ENCODE data around the gene FAAP100.
"Not testable (repeated sequence)": the region's sequence is repeated elsewhere in the genome, so short reads cannot be mapped to it uniquely, and the experiment has no call there.

Gene FAAP100

GRCh38 chr17:81590121-81590520 lies 38.0 kb upstream of the FAAP100 start:
- DNase-seq (ENCODE audit: low read depth): no peak
- no peak overlapping the region for H3K4me3 ChIP-seq (ENCODE audit: control insufficient read depth, low read depth, low read length)
- no peak for TF ChIP-seq CTCF (conservative IDR thresholded peaks at IDR 0.05; ENCODE audit: control insufficient read depth, insufficient read depth, low read depth, low read length)

- H3K4me3 ChIP-seq (ENCODE audit: control insufficient read depth, low read depth, low read length): no peak overlapping the region
- TF ChIP-seq CTCF (conservative IDR thresholded peaks at IDR 0.05; ENCODE audit: control insufficient read depth, insufficient read depth, low read depth, low read length): no peak
- no peak for DNase-seq (ENCODE audit: low read depth)
Measured at GRCh38 chr17:81589612-81590011, 37.5 kb upstream of the FAAP100 start.

GRCh38 chr17:81586096-81586495 lies 33.9 kb upstream of the FAAP100 start:
- no peak for TF ChIP-seq CTCF (conservative IDR thresholded peaks at IDR 0.05; ENCODE audit: control insufficient read depth, insufficient read depth, low read depth, low read length)
- no peak for DNase-seq (ENCODE audit: low read depth)
- H3K4me3 ChIP-seq (ENCODE audit: control insufficient read depth, low read depth, low read length): no peak overlapping the region

- not testable (repeated sequence) for DNase-seq (ENCODE audit: low read depth)
Measured at GRCh38 chr17:81584771-81585170, 32.6 kb upstream of the FAAP100 start.

GRCh38 chr17:81583589-81584342 lies 31.6 kb upstream of the FAAP100 start:
- no peak for TF ChIP-seq CTCF (conservative IDR thresholded peaks at IDR 0.05; ENCODE audit: control insufficient read depth, insufficient read depth, low read depth, low read length)
- DNase-seq (ENCODE audit: low read depth): no peak
- no peak overlapping the region for H3K4me3 ChIP-seq (ENCODE audit: control insufficient read depth, low read depth, low read length)

More at GRCh38 chr17:81584771-81585170, 32.6 kb upstream of the FAAP100 start:
- H3K4me3 ChIP-seq (ENCODE audit: control insufficient read depth, low read depth, low read length): not testable (repeated sequence)

- no peak for DNase-seq (ENCODE audit: low read depth)
- no peak for TF ChIP-seq CTCF (conservative IDR thresholded peaks at IDR 0.05; ENCODE audit: control insufficient read depth, insufficient read depth, low read depth, low read length)
- H3K4me3 ChIP-seq (ENCODE audit: control insufficient read depth, low read depth, low read length): no peak overlapping the region
Measured at GRCh38 chr17:81582749-81583148, 30.6 kb upstream of the FAAP100 start.

- DNase-seq (ENCODE audit: low read depth): peak; percentile 78
- H3K4me3 ChIP-seq (ENCODE audit: control insufficient read depth, low read depth, low read length): no peak overlapping the region
- TF ChIP-seq CTCF (conservative IDR thresholded peaks at IDR 0.05; ENCODE audit: control insufficient read depth, insufficient read depth, low read depth, low read length): no peak
Measured at GRCh38 chr17:81582341-81582740, 30.2 kb upstream of the FAAP100 start.
